HepG2 (cell line): Measurements from ENCODE around the gene PPP1R12C. TPM values are rescaled to one million over a fixed set of nuclear protein-coding genes. Genes with fewer than 3 reads are reported as not detected.

Source experiments
- CREBL2 ChIP-seq: sonication (generic); formaldehyde crosslinking; IDR thresholded peaks from 2 replicates; pipeline ENCODE4 v1.8.1; 2023; ENCODE audit warnings: missing genetic modification reagents, mild to moderate bottlenecking, borderline replicate concordance
- ETV5 ChIP-seq: IDR thresholded peaks from 2 replicates; pipeline ENCODE4 v1.6.1; 2018; ENCODE audit warnings: missing biosample characterization, missing genetic modification reagents, inconsistent platforms, borderline replicate concordance
- FIP1L1 ChIP-seq: fragments of 200-400 bp; formaldehyde crosslinking; IDR thresholded peaks from 2 replicates; pipeline ENCODE4 v1.6.1; 2018; ENCODE audit warnings: low read depth, mild to moderate bottlenecking, low read length, moderate library complexity, borderline replicate concordance; ENCODE audit not compliant: insufficient read depth
- FOXC1 ChIP-seq: sonication (generic); formaldehyde crosslinking; IDR thresholded peaks from 2 replicates; pipeline ENCODE4 v1.8.0; 2022; ENCODE audit warnings: mild to moderate bottlenecking, missing genetic modification reagents, borderline replicate concordance
- HNF4G ChIP-seq, 2 experiments: sonication (generic) in 1 of 2; formaldehyde crosslinking in 1 of 2; IDR thresholded peaks; 2 replicates each; pipeline versions ENCODE4 v1.4.0 to v1.6.1; 2011 to 2020; ENCODE audit warnings: borderline replicate concordance in 2 of 2, low read depth in 2 of 2, mild to moderate bottlenecking in 2 of 2, low read length in 1 of 2, missing genetic modification reagents in 1 of 2, moderate library complexity in 1 of 2
- PHF8 ChIP-seq: sonication (generic); formaldehyde crosslinking; IDR thresholded peaks from 2 replicates; pipeline ENCODE4 v1.5.0; 2020; ENCODE audit warnings: missing genetic modification reagents
- POGZ ChIP-seq: sonication (generic); formaldehyde crosslinking; IDR thresholded peaks from 2 replicates; pipeline ENCODE4 v1.4.0; 2020; ENCODE audit warnings: mild to moderate bottlenecking, missing genetic modification reagents
- RELA ChIP-seq: sonication (generic); formaldehyde crosslinking; IDR thresholded peaks from 2 replicates; pipeline ENCODE4 v1.4.0; 2020; ENCODE audit warnings: missing genetic modification reagents
- TAF15 ChIP-seq: fragments of 200-400 bp; formaldehyde crosslinking; IDR thresholded peaks from one replicate; pipeline ENCODE4 v1.6.1; 2018; ENCODE audit warnings: mild to moderate bottlenecking, low read depth, low read length; ENCODE audit not compliant: poor library complexity, severe bottlenecking
- ZFP36L1 ChIP-seq: sonication (generic); formaldehyde crosslinking; IDR thresholded peaks from 2 replicates; pipeline ENCODE4 v1.8.0; 2022; ENCODE audit warnings: mild to moderate bottlenecking, missing genetic modification reagents, moderate library complexity
- ZNF101 ChIP-seq: sonication (generic); formaldehyde crosslinking; IDR thresholded peaks from 2 replicates; pipeline ENCODE4 v1.4.0; 2020; ENCODE audit warnings: mild to moderate bottlenecking, low read depth, missing genetic modification reagents, borderline replicate concordance
- ZNF180 ChIP-seq: sonication (generic); formaldehyde crosslinking; IDR thresholded peaks from 2 replicates; pipeline ENCODE4 v1.4.0; 2020; ENCODE audit warnings: low read depth, missing genetic modification reagents, borderline replicate concordance
- polyA plus RNA-seq, 8 experiments: library from polyadenylated mRNA; depleted of rRNA in 3 of 8; stranded (reverse) in 7 of 8; unstranded in 1 of 8; fragments of >200 nt; fragmentation: Illumina TruSeq in 4 of 8; extraction: Trizol in 4 of 8; gene quantifications; 2 replicates each; pipeline versions ENCODE4 v1.2.1 to v1.2.3, GENCODE V29; 2011 to 2016; ENCODE audit warnings: low read depth in 4 of 8, missing spikeins in 1 of 8, mixed read lengths in 1 of 8; ENCODE audit not compliant: insufficient read depth in 1 of 8
- total RNA-seq, 5 experiments: library from RNA; depleted of rRNA; stranded (reverse); fragments of >200 nt; fragmentation: Illumina TruSeq; extraction: Trizol; gene quantifications; 2 replicates each; pipeline ENCODE4 v1.2.3, GENCODE V29; 2016; ENCODE audit warnings: low read depth in 1 of 5
- TF ChIP-seq, protein P1 (sequence below): sonication (generic); formaldehyde crosslinking; conservative IDR thresholded peaks from 2 replicates; pipeline ENCODE4 v1.8.0; 2022; ENCODE audit warnings: low read depth, missing genetic modification reagents

Gene PPP1R12C
- total and polyA plus RNA-seq, 2 of the 13 experiments (the other 11 are each of a cell fraction or from before 2014, with no cell fraction given) = 29.7 to 30.3 TPM

DNA sequence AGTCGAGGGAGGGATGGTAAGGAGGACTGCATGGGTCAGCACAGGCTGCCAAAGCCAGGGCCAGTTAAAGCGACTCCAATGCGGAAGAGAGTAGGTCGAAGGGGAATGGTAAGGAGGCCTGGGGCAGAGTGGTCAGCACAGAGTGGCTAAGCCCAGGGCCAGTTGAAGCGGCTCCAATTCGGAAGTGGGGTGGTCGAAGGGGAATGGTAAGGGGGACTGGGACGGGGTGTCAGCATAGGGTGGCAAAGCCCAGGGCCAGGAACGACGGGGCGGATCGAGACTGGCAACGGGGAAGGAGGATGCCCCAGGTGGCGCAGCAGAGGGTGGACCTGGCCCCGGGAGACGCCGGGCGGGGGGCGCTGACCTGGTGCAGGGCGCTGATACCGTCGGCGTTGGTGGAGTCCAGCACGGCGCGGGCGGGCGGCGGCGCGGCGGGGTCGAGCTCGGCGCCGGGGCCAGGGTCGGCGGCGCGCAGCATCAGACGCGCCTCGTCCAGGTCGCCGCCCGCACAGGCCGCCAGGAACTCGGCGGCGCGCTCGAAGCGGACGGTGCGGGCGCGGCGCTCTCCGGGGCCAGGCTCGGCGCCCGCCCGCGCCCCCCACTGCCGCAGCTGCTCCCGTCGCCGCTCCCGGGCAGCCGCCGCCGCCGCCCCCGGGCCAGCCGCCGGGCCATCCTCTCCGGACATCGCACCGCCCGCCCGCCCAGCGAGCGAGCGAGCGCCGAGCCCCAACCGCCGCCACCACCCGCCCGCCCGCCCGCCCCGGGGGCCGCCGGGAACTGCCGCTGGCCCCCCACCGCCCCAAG lies at the start of gene PPP1R12C (continued):
- TF ChIP-seq HNF4G (IDR thresholded peaks at IDR 0.05; ENCODE audit: borderline replicate concordance, low read depth, low read length) (0 out of 2 replicates have a peak, but pooled peaks have one; percentile 3), HNF4G (CRISPR knock-in tag; IDR thresholded peaks at IDR 0.05; ENCODE audit: borderline replicate concordance, low read depth) (no peak), POGZ (CRISPR knock-in tag) (no peak), ZFP36L1 (no peak), FOXC1 (0 out of 2 replicates have a peak, but pooled peaks have one; percentile 4), TAF15 (peak; percentile 3), CREBL2 (CRISPR knock-in tag) (no peak), ZNF180 (CRISPR knock-in tag) (no peak), FIP1L1 (no peak), ETV5 (no peak), PHF8 (no peak), ZNF101 (CRISPR knock-in tag) (no peak), RELA (CRISPR knock-in tag) (no peak)
- TF ChIP-seq, protein P1, sequence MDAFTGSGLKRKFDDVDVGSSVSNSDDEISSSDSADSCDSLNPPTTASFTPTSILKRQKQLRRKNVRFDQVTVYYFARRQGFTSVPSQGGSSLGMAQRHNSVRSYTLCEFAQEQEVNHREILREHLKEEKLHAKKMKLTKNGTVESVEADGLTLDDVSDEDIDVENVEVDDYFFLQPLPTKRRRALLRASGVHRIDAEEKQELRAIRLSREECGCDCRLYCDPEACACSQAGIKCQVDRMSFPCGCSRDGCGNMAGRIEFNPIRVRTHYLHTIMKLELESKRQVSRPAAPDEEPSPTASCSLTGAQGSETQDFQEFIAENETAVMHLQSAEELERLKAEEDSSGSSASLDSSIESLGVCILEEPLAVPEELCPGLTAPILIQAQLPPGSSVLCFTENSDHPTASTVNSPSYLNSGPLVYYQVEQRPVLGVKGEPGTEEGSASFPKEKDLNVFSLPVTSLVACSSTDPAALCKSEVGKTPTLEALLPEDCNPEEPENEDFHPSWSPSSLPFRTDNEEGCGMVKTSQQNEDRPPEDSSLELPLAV = no peak
